Liver (tissue), 9 donors: Measurements from ENCODE around the gene KIR3DL3. TPM values are rescaled to one million over a fixed set of nuclear protein-coding genes. Genes with fewer than 3 reads are reported as not detected.
"Not testable (repeated sequence)": the region's sequence is repeated elsewhere in the genome, so short reads cannot be mapped to it uniquely, and the experiment has no call there.

ENCODE experiments used
- DNase-seq: peaks from one replicate; pipeline ENCODE4 v3.0.0-alpha.2; 2017; ENCODE audit warnings: low spot score
- H3K27ac ChIP-seq, 2 donors: one replicate each; pipeline ENCODE4 v1.7.0; 2013; ENCODE audit warnings: inconsistent platforms in 2 of 2, low read length in 2 of 2, control low read depth in 1 of 2, low read depth in 1 of 2, mild to moderate bottlenecking in 1 of 2
- H3K27me3 ChIP-seq, 4 donors: one replicate each; pipeline versions ENCODE4 v1.6.1 to v1.7.0; 2013; ENCODE audit warnings: low read length in 3 of 4, inconsistent platforms in 1 of 4, mild to moderate bottlenecking in 1 of 4, moderate library complexity in 1 of 4; ENCODE audit not compliant: control insufficient read depth in 4 of 4, insufficient read depth in 4 of 4
- H3K36me3 ChIP-seq, 4 donors: one replicate each; pipeline versions ENCODE4 v1.6.1 to v1.7.0; 2013; ENCODE audit warnings: low read length in 3 of 4, mild to moderate bottlenecking in 3 of 4, low read depth in 1 of 4, moderate library complexity in 1 of 4; ENCODE audit not compliant: control insufficient read depth in 4 of 4, insufficient read depth in 3 of 4
- H3K4me1 ChIP-seq, 4 donors: one replicate each; pipeline versions ENCODE4 v1.6.1 to v1.7.0; 2013; ENCODE audit warnings: low read length in 3 of 4, mild to moderate bottlenecking in 3 of 4, moderate library complexity in 1 of 4; ENCODE audit not compliant: control insufficient read depth in 4 of 4, insufficient read depth in 4 of 4
- H3K4me3 ChIP-seq, 3 donors: one replicate each; pipeline versions ENCODE4 v1.6.1 to v1.7.0; 2013; ENCODE audit warnings: low read length in 3 of 3, control low read depth in 1 of 3, low read depth in 1 of 3, mild to moderate bottlenecking in 1 of 3
- H3K9ac ChIP-seq, 2 donors: one replicate each; pipeline ENCODE4 v1.7.0; 2013; ENCODE audit warnings: low read length in 2 of 2, mild to moderate bottlenecking in 2 of 2, moderate library complexity in 2 of 2, control low read depth in 1 of 2, low read depth in 1 of 2
- H3K9me3 ChIP-seq, 4 donors: one replicate each; pipeline versions ENCODE4 v1.6.1 to v1.7.0; 2013; ENCODE audit warnings: low read length in 3 of 4; ENCODE audit not compliant: control insufficient read depth in 4 of 4
- EGR1 ChIP-seq, 2 donors: IDR thresholded peaks; 2 replicates each; pipeline ENCODE4 v1.6.1; 2016 to 2018; ENCODE audit warnings: antibody characterized with exemption in 2 of 2, low read depth in 2 of 2
- FOXA1 ChIP-seq: IDR thresholded peaks from 2 replicates; pipeline ENCODE4 v1.6.1; 2016; ENCODE audit warnings: antibody characterized with exemption
- GABPA ChIP-seq, 2 donors: IDR thresholded peaks in 1 of 2; conservative IDR thresholded peaks in 1 of 2; 2 replicates each; pipeline ENCODE4 v1.6.1; 2016; ENCODE audit warnings: antibody characterized with exemption in 2 of 2, mild to moderate bottlenecking in 1 of 2, moderate library complexity in 1 of 2
- HNF4A ChIP-seq, 2 donors: conservative IDR thresholded peaks; 2 replicates each; pipeline ENCODE4 v1.6.1; 2016; ENCODE audit warnings: antibody characterized with exemption in 2 of 2, mild to moderate bottlenecking in 2 of 2
- HNF4G ChIP-seq: IDR thresholded peaks from 2 replicates; pipeline ENCODE4 v1.6.1; 2016; ENCODE audit warnings: antibody characterized with exemption
- NR2F2 ChIP-seq: IDR thresholded peaks from 2 replicates; pipeline ENCODE4 v1.6.1; 2016; ENCODE audit warnings: antibody characterized with exemption
- SP1 ChIP-seq: IDR thresholded peaks from 2 replicates; pipeline ENCODE4 v1.6.1; 2018; ENCODE audit warnings: antibody characterized with exemption, mild to moderate bottlenecking
- YY1 ChIP-seq: IDR thresholded peaks from 2 replicates; pipeline ENCODE4 v1.6.1; 2016; ENCODE audit warnings: antibody characterized with exemption, mild to moderate bottlenecking
- WGBS: extraction: QIAGEN DNeasy Blood & Tissue Kit; methylation state at CpG from one replicate; pipeline ENCODE4 v1.1.7; 2013; 5-methylcytosine and 5-hydroxymethylcytosine counted together
- polyA plus RNA-seq, 2 donors: library from polyadenylated mRNA; stranded (reverse) in 1 of 2; unstranded in 1 of 2; fragments of 200-250 nt in 1 of 2; fragments of >200 nt in 1 of 2; fragmentation: Nextera tagmentation in 1 of 2; extraction: Ambion mirVana in 1 of 2; gene quantifications; one replicate each; pipeline versions ENCODE4 v1.2.1 to v1.2.3, GENCODE V29; 2013 to 2015
- total RNA-seq, 2 donors: library from RNA; depleted of rRNA; stranded (reverse); fragments of >200 nt; gene quantifications; one replicate each; pipeline ENCODE4 v1.2.3, GENCODE V29; 2014
- TF ChIP-seq, protein P1 (sequence below): fragments of 150-350 bp; IDR thresholded peaks from 2 replicates; pipeline ENCODE4 v1.5.1; 2017; ENCODE audit warnings: improper control_type of control experiment, low read depth, low read length; ENCODE audit not compliant: missing input control
- TF ChIP-seq, protein P2 (sequence below): IDR thresholded peaks from 2 replicates; pipeline ENCODE4 v1.6.1; 2016; ENCODE audit warnings: antibody characterized with exemption
- TF ChIP-seq, protein P3 (sequence below): IDR thresholded peaks from 2 replicates; pipeline ENCODE4 v1.6.1; 2016; ENCODE audit warnings: antibody characterized with exemption
- TF ChIP-seq, protein P4 (sequence below): IDR thresholded peaks from 2 replicates; pipeline ENCODE4 v1.6.1; 2016; ENCODE audit warnings: antibody characterized with exemption, mild to moderate bottlenecking
- TF ChIP-seq, protein P5 (sequence below): IDR thresholded peaks from 2 replicates; pipeline ENCODE4 v1.6.1; 2016; ENCODE audit warnings: antibody characterized with exemption
- donor health status: healthy.
- donor health status: healthy.
- donor health status: healthy.
- donor health status: healthy.
- donor health status: healthy.

KIR3DL3 gene
- total and polyA plus RNA-seq, 4 donors = 0.05 TPM; not detected in 3

DNA sequence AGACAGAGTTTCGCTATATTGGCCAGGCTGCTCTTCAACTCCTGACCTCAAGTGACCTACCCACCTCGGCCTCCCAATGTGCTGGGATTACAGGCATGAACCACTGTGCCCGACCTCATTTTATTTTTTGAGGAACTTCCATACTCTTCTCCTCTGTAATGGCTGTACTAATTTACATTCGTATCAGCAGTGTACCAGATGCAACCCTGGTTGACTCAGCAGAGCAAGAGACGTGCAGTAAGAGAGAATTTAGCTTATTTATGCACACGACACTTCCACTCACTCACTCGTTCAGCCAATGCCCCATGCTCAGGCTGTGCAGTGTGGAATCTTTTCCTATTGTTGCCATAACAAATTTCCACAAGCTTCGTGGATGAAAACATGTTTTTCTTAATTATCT is 6.9 kb downstream of the KIR3DL3 start:
- peaks cover 0 to 10% (median 0%) of the 10 kb centered on the region in 4 donors for H3K27me3 ChIP-seq
- no peak overlapping the region for H3K4me3 ChIP-seq
- H3K36me3 ChIP-seq = no peaks in the 10 kb centered on the region
- no peak overlapping the region for H3K27ac ChIP-seq
- TF ChIP-seq, protein P1, sequence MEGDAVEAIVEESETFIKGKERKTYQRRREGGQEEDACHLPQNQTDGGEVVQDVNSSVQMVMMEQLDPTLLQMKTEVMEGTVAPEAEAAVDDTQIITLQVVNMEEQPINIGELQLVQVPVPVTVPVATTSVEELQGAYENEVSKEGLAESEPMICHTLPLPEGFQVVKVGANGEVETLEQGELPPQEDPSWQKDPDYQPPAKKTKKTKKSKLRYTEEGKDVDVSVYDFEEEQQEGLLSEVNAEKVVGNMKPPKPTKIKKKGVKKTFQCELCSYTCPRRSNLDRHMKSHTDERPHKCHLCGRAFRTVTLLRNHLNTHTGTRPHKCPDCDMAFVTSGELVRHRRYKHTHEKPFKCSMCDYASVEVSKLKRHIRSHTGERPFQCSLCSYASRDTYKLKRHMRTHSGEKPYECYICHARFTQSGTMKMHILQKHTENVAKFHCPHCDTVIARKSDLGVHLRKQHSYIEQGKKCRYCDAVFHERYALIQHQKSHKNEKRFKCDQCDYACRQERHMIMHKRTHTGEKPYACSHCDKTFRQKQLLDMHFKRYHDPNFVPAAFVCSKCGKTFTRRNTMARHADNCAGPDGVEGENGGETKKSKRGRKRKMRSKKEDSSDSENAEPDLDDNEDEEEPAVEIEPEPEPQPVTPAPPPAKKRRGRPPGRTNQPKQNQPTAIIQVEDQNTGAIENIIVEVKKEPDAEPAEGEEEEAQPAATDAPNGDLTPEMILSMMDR = no peak
- DNase-seq = no peak
- no peaks in the 10 kb centered on the region for H3K9me3 ChIP-seq
- 50% methylated on average over 8 of the region's 8 CpGs for WGBS
- no peaks in the 10 kb centered on the region for H3K4me1 ChIP-seq
- no peak overlapping the region for H3K9ac ChIP-seq

DNA sequence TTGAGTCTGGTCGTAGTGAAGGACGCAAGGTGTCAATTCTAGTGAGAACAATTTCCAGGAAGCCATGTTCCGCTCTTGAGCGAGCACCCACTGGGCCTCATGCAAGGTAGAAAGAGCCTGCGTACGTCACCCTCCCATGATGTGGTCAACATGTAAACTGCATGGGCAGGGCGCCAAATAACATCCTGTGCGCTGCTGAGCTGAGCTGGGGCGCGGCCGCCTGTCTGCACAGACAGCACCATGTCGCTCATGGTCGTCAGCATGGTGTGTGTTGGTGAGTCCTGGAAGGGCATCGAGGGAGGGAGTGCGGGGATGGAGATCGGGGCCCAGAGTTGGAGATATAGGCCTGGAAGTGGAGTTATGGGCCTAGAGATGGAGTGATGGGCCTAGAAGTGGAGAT is 14.1 kb downstream of the KIR3DL3 start, which contains the start of gene KIR2DL3:
Gene KIR2DL3, plus strand, starts transcription at position 208 of the 400 bp plus-strand sequence. Its CDS starts 33 bp downstream, at position 241.
- not testable (repeated sequence) for H3K9me3 ChIP-seq, H3K4me1 ChIP-seq, H3K36me3 ChIP-seq, H3K27ac ChIP-seq, H3K27me3 ChIP-seq, DNase-seq, H3K9ac ChIP-seq, H3K4me3 ChIP-seq
- 90% methylated on average over 16 of the region's 16 CpGs for WGBS

DNA sequence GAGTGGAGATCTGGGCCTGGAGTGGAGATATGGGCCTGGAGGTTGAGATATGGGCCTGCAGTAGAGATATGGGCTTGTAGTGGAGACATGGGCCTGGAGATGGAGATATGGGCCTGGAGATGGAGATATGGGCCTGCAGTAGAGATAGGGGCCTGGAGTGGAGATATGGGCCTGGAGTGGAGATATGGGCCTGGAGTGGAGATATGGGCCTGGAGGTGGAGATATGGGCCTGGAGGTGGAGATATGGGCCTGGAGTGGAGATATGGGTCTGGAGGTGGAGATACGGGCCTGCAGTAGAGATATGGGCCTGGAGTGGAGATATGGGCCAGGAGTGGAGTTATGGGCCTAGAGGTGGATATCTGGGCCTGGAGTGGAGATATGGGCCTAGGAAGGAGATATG is 14.5 kb downstream of the KIR3DL3 start:
- Histone ChIP-seq H3K36me3 (no peaks in the 10 kb centered on the region), H3K4me1 (no peaks in the 10 kb centered on the region), H3K9me3 (no peaks in the 10 kb centered on the region), H3K9ac (no peak overlapping the region), H3K27me3 (peaks cover 0 to under 1% (median 0%) of the 10 kb centered on the region in 4 donors), H3K4me3 (no peak overlapping the region), H3K27ac (no peak overlapping the region)
- DNase-seq = no peak
- TF ChIP-seq, protein P2, sequence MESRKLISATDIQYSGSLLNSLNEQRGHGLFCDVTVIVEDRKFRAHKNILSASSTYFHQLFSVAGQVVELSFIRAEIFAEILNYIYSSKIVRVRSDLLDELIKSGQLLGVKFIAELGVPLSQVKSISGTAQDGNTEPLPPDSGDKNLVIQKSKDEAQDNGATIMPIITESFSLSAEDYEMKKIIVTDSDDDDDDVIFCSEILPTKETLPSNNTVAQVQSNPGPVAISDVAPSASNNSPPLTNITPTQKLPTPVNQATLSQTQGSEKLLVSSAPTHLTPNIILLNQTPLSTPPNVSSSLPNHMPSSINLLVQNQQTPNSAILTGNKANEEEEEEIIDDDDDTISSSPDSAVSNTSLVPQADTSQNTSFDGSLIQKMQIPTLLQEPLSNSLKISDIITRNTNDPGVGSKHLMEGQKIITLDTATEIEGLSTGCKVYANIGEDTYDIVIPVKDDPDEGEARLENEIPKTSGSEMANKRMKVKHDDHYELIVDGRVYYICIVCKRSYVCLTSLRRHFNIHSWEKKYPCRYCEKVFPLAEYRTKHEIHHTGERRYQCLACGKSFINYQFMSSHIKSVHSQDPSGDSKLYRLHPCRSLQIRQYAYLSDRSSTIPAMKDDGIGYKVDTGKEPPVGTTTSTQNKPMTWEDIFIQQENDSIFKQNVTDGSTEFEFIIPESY = no peak
- TF ChIP-seq, protein P3, sequence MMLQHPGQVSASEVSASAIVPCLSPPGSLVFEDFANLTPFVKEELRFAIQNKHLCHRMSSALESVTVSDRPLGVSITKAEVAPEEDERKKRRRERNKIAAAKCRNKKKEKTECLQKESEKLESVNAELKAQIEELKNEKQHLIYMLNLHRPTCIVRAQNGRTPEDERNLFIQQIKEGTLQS = no peak
- TF ChIP-seq YY1 (no peak), SP1 (no peak), EGR1 (IDR thresholded peaks at IDR 0.05; ENCODE audit: low read depth in 2 of 2) (no peak), HNF4G (no peak), GABPA (IDR thresholded peaks at IDR 0.05 in 1 of 2, conservative IDR thresholded peaks at IDR 0.05 in 1 of 2) (no peak), NR2F2 (no peak), FOXA1 (no peak), HNF4A (conservative IDR thresholded peaks at IDR 0.05) (no peak)
- TF ChIP-seq, protein P1 = no peak
- TF ChIP-seq, protein P4, sequence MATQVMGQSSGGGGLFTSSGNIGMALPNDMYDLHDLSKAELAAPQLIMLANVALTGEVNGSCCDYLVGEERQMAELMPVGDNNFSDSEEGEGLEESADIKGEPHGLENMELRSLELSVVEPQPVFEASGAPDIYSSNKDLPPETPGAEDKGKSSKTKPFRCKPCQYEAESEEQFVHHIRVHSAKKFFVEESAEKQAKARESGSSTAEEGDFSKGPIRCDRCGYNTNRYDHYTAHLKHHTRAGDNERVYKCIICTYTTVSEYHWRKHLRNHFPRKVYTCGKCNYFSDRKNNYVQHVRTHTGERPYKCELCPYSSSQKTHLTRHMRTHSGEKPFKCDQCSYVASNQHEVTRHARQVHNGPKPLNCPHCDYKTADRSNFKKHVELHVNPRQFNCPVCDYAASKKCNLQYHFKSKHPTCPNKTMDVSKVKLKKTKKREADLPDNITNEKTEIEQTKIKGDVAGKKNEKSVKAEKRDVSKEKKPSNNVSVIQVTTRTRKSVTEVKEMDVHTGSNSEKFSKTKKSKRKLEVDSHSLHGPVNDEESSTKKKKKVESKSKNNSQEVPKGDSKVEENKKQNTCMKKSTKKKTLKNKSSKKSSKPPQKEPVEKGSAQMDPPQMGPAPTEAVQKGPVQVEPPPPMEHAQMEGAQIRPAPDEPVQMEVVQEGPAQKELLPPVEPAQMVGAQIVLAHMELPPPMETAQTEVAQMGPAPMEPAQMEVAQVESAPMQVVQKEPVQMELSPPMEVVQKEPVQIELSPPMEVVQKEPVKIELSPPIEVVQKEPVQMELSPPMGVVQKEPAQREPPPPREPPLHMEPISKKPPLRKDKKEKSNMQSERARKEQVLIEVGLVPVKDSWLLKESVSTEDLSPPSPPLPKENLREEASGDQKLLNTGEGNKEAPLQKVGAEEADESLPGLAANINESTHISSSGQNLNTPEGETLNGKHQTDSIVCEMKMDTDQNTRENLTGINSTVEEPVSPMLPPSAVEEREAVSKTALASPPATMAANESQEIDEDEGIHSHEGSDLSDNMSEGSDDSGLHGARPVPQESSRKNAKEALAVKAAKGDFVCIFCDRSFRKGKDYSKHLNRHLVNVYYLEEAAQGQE = no peak
- TF ChIP-seq, protein P5, sequence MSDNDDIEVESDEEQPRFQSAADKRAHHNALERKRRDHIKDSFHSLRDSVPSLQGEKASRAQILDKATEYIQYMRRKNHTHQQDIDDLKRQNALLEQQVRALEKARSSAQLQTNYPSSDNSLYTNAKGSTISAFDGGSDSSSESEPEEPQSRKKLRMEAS = no peak
- 80% methylated on average over 1 of the region's 1 CpG for WGBS
